Measurements from ENCODE around the gene SUPT16H.
A peak's percentile ranks its signal among the peaks of the same experiment; 100 is the strongest.

The SUPT16H gene

DNA sequence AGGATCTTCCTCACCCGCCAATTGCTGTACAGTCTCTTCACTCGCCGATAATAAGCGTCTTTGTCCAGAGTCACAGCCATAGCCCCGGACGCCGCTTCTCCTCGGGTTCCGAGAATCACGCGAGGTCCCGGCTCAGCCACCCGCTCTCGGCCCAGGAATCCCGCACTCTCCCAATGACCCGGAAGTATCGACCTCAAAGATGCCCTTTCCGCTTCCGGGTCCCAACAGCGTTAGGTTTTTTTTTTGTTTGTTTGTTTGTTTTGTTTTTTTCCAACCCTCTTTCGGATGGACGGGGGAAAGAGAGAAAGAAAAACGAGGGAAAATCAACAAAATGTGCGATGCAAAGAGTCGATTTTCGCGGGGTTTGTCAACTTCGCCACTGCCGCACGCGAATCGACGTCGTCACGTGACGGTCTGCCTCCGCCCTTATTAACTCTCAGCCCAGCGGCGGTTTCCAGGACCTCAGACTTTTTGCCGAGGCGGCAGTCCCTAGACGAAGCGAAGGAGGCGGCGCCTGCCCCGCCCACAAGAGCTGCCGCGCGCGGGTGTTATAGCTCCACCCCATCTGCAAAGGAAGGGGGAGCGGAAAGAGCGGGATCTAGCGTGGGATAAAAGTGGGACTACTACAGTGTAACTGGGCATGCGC lies at the start of gene SUPT16H:
SUPT16H (minus strand) TSS at position 172 of the 646 bp plus-strand sequence; CDS start at position 80, 92 bp downstream.
- Histone ChIP-seq H3K27me3 (no peaks in the 10 kb centered on the region), H4K20me1 (peaks cover 24 to 46% (median 39%) of the 10 kb centered on the region in 11 experiments; a peak in 21 of 22 replicates), H3K4me2 (peak within 1 kb of the TSS; percentile 83 to 94 (median 89)), H3K36me3 (peaks cover 37 to 71% (median 57%) of the 10 kb centered on the region in 11 experiments), H3K27ac (peak within 1 kb of the TSS; percentile 96 to 99 (median 98)), H3K9ac (peak within 1 kb of the TSS; percentile 94 to 99 (median 97)), H3K4me3 (peak within 1 kb of the TSS; percentile 76 to 91 (median 88)), H3K9me3 (replicated peaks in 1 of 11) (no peaks in the 10 kb centered on the region), H3K4me1 (peaks cover 30 to 58% (median 48%) of the 10 kb centered on the region in 10 experiments)
- no peak for TF ChIP-seq Cebpa-rat (IDR thresholded peaks at IDR 0.05)

DNA sequence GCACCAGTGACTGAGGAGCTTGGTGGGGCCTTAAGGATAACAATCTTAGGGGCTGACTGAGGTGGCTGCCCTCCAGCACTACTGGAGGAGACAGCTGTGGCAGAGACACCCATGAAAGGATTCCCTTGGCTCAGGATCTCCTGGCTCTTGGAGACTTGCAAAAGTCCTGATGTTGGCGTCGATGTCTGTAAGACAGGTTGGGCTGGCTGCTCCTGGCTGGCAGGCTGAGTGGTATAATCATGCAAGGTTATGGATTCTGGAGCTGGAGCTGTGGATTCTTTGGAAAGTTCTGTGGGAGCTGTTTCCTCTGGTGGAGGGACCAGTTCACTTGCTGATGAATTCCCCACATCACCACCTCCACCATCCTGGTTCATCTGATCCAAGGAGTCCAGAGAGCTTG lies 47.3 kb upstream of the SUPT16H start:
- Histone ChIP-seq H3K36me3 (peaks cover 59 to 97% (median 85%) of the 10 kb centered on the region in 11 experiments), H3K4me2 (no peak overlapping the region)

DNA sequence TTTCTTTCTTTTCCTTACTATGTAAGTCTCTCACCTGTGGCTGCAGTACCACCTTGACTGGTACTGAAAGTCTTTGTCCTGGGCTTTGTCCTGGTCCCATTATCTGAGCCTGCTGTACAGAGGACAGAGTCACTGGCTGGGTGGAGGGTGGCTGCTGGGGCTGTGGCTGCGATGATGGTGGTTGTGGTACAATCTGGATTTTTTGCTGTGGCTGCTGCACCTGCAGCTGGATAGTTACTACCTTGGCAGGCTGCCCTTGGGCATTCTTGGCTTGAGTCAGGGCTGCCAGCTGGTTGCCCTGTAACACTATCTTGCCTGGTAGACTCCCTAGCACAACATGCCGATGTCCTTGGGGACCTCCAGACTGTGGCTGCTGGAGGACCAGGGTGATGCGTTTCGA lies 45.1 kb upstream of the SUPT16H start:
- H3K4me1 ChIP-seq: 0 out of 20 replicates have a peak, but pooled peaks cover 0 to under 1% (median 0%) of the 10 kb centered on the region in 10 experiments
- no peaks in the 10 kb centered on the region for H3K9me3 ChIP-seq (replicated peaks in 1 of 11)
- H3K27ac ChIP-seq: no peak overlapping the region
- peaks cover 33 to 79% (median 61%) of the 10 kb centered on the region in 11 experiments for H4K20me1 ChIP-seq
- peaks cover 81 to 99% (median 96%) of the 10 kb centered on the region in 11 experiments for H3K36me3 ChIP-seq
- no peak overlapping the region for H3K4me2 ChIP-seq
- no peak overlapping the region for H3K9ac ChIP-seq
- no peak for TF ChIP-seq Cebpa-rat (IDR thresholded peaks at IDR 0.05)
- no peaks in the 10 kb centered on the region for H3K27me3 ChIP-seq
- H3K4me3 ChIP-seq: no peak overlapping the region

More for the DNA sequence above, 47.3 kb upstream of the SUPT16H start:
- no peak overlapping the region for H3K4me3 ChIP-seq
- no peaks in the 10 kb centered on the region for H3K27me3 ChIP-seq
- peaks cover 33 to 96% (median 77%) of the 10 kb centered on the region in 11 experiments for H4K20me1 ChIP-seq
- H3K27ac ChIP-seq: no peak overlapping the region
- H3K9ac ChIP-seq: no peak overlapping the region
- peaks cover 5 to 22% (median 9%) of the 10 kb centered on the region in 10 experiments for H3K4me1 ChIP-seq
- no peaks in the 10 kb centered on the region for H3K9me3 ChIP-seq (replicated peaks in 1 of 11)
- TF ChIP-seq Cebpa-rat (IDR thresholded peaks at IDR 0.05): no peak

DNA sequence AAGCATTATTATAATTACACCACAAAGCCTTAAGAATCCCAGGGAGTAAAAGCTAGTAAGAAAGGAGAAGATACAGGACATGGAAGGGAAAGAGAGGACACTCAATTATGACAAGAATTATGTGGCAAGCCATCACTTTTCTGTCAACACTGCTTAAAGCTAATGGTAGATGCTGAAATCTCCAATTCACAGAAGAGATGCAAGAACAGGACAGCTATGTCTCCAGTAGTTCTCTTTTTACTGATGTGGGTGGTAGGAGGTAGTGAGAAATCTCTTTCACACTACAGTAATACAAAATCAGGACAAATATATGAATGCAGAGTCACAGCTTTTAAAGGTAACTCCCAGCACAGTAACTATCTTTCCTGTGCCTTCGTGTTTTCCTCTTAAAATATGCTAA lies 42.9 kb upstream of the SUPT16H start:
- H3K27me3 ChIP-seq: no peaks in the 10 kb centered on the region
- no peak overlapping the region for H3K27ac ChIP-seq
- no peaks in the 10 kb centered on the region for H3K9me3 ChIP-seq (replicated peaks in 1 of 11)
- H3K36me3 ChIP-seq: peaks cover 100% of the 10 kb centered on the region in 11 experiments
- H3K4me3 ChIP-seq: no peak overlapping the region
- H3K4me1 ChIP-seq: no peaks in the 10 kb centered on the region
- no peak overlapping the region for H3K4me2 ChIP-seq
- peaks cover 26 to 77% (median 59%) of the 10 kb centered on the region in 11 experiments for H4K20me1 ChIP-seq
- H3K9ac ChIP-seq: no peak overlapping the region; a peak in 1 of 22 replicates
- no peak for TF ChIP-seq Cebpa-rat (IDR thresholded peaks at IDR 0.05)

DNA sequence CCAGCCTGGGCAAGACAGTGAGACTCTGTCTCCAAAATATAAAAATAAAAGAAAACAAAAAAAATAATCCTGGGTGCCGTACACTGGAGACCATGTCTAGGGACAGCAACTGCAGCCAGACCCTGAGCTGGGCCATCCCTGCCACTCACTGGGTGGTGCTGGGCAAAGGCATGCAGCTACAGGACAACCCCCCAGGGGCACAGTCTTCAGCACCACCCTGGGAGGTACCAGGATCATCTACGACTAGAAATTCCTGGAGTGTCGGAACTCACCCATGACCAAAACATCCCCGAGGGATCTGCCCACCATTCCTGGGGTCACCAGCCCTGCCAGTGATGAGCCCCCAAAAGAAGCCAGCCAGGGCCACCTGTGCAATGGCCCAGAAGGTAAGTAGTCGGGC lies 35.7 kb upstream of the SUPT16H start:
- Histone ChIP-seq H4K20me1 (peaks cover 0 to 74% (median 51%) of the 10 kb centered on the region in 11 experiments; a peak in 21 of 22 replicates), H3K4me1 (0 out of 20 replicates have a peak, but pooled peaks cover 0 to 6% (median 0%) of the 10 kb centered on the region in 10 experiments), H3K4me2 (no peak overlapping the region), H3K9ac (no peak overlapping the region), H3K36me3 (peaks cover 94 to 100% (median 96%) of the 10 kb centered on the region in 11 experiments), H3K27ac (no peak overlapping the region), H3K9me3 (replicated peaks in 1 of 11) (no peaks in the 10 kb centered on the region), H3K4me3 (no peak overlapping the region), H3K27me3 (no peaks in the 10 kb centered on the region)
- TF ChIP-seq Cebpa-rat (IDR thresholded peaks at IDR 0.05): no peak

DNA sequence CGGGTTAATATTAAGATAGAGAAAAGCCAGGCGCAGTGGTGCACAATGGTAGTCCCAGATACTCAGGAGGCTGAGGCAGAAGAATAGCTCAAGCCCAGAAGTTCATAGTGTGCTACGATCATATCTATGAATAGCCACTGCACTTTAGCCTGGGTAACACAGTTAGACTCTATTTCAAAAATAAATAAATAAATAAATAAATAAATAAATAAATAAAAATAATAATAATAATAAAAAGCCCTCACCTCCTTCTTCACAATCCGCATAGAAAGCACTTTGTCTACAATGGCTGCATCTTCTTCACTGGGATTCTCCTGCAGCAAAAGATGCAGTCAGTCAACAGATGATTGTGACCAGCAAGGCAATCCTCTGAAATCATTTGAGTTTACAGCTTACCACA lies 31.5 kb upstream of the SUPT16H start:
- Histone ChIP-seq H3K27ac (no peak overlapping the region), H3K4me1 (0 out of 20 replicates have a peak, but pooled peaks cover 0 to under 1% (median 0%) of the 10 kb centered on the region in 10 experiments), H3K27me3 (no peaks in the 10 kb centered on the region), H4K20me1 (peaks cover 0 to 57% (median 21%) of the 10 kb centered on the region in 11 experiments; a peak in 18 of 22 replicates), H3K36me3 (peaks cover 94 to 100% (median 96%) of the 10 kb centered on the region in 11 experiments), H3K9ac (no peak overlapping the region), H3K4me3 (no peak overlapping the region), H3K4me2 (no peak overlapping the region), H3K9me3 (replicated peaks in 1 of 11) (no peaks in the 10 kb centered on the region)
- TF ChIP-seq Cebpa-rat (IDR thresholded peaks at IDR 0.05): no peak

DNA sequence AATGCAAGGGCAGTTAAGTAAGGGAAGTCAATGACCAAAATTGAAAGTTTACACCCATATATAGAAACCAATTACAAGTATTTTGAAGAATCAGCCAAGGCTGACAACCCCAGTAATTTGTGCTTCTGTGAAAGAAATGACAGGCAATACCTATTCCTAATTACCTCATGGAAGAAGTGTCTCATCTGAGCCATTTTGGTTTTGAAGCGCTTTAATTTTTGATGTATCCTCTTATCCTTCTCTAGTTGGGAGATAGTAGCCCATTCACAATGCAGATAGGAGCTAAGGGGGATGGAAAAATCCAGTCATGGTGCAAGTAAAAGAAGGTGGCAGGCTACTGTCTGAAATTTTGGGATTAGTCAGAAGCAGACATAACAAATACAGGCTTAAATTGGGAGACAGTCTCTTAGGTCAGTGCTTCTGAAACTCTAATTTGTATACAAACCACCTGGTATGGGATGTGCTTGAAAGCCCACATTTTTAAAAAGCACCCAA lies 30.4 kb upstream of the SUPT16H start:
- Histone ChIP-seq H3K27ac (no peak overlapping the region), H3K9ac (no peak overlapping the region), H3K4me2 (no peak overlapping the region), H3K4me1 (no peaks in the 10 kb centered on the region), H3K9me3 (replicated peaks in 1 of 11) (no peaks in the 10 kb centered on the region), H3K4me3 (no peak overlapping the region), H4K20me1 (peaks cover 0 to 53% (median 12%) of the 10 kb centered on the region in 11 experiments; a peak in 15 of 22 replicates), H3K27me3 (no peaks in the 10 kb centered on the region), H3K36me3 (peaks cover 94 to 100% (median 96%) of the 10 kb centered on the region in 11 experiments)
- TF ChIP-seq Cebpa-rat (IDR thresholded peaks at IDR 0.05): no peak

DNA sequence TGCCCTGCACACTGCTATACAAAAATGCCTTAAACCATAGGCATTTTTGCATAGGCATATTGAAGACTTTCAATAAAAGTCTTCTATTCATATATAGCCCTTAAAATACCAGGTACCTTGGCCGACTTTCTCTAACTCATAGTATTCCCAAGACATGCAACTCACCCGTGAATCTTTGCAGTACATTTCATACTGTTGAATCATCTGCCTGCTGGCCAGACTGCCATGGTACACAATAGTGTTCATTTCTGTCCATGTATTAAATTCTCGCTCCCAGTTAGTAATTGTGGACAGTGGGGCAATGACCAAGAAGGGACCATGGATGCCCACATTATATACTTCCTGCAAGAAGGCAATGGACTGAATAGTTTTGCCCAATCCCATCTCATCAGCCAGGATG lies 24.3 kb upstream of the SUPT16H start:
- Histone ChIP-seq H3K36me3 (peaks cover 100% of the 10 kb centered on the region in 11 experiments), H3K9ac (no peak overlapping the region), H3K27ac (no peak overlapping the region), H3K4me1 (no peaks in the 10 kb centered on the region), H3K27me3 (no peaks in the 10 kb centered on the region), H3K4me2 (no peak overlapping the region), H3K9me3 (replicated peaks in 1 of 11) (no peaks in the 10 kb centered on the region), H3K4me3 (no peak overlapping the region), H4K20me1 (peaks cover 0 to 27% (median 6%) of the 10 kb centered on the region in 11 experiments; a peak in 7 of 22 replicates)
- no peak for TF ChIP-seq Cebpa-rat (IDR thresholded peaks at IDR 0.05)

DNA sequence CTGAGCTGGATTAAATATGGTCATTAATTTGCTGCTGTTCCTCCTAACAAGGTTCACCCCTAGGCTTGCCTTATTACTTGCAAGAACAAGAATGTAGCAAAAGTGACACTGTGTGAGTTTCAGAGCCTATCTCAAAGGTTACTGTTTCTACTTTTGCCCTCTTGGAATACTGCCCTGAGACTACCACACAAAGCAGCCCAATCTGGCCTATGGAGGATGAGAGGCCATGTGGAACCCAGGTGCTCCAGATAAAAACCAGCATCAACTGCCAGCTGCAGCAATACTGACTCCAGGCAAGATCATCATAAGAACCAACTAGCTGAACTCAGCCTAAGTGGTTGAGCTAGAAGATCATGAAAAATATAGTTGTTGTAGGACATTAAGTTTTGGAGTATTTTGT lies 22.4 kb upstream of the SUPT16H start:
- H3K4me1 ChIP-seq: no peaks in the 10 kb centered on the region
- no peak overlapping the region for H3K27ac ChIP-seq
- H3K9me3 ChIP-seq (replicated peaks in 1 of 11): no peaks in the 10 kb centered on the region
- no peaks in the 10 kb centered on the region for H3K27me3 ChIP-seq
- no peak overlapping the region for H3K9ac ChIP-seq
- H3K4me2 ChIP-seq: no peak overlapping the region
- no peak for TF ChIP-seq Cebpa-rat (IDR thresholded peaks at IDR 0.05)
- peaks cover 0 to 28% (median 6%) of the 10 kb centered on the region in 11 experiments; a peak in 7 of 22 replicates for H4K20me1 ChIP-seq
- no peak overlapping the region for H3K4me3 ChIP-seq
- peaks cover 100% of the 10 kb centered on the region in 11 experiments for H3K36me3 ChIP-seq

Measured in BLaER1 treated with 17β-estradiol and CSF1 and Interleukin-3, amounts not matched to agents 10 nM and 100 nM (cell line).